Activated gamma-delta T cell treated with anti-CD3 and anti-CD28 coated beads, Interleukin-2, amount 50 U/mL, for 16 hours (primary cell): ENCODE results near the gene ANKH.
"Not testable (repeated sequence)": the region's sequence is repeated elsewhere in the genome, so short reads cannot be mapped to it uniquely, and the experiment has no call there.

Experiments
- DNase-seq: peaks from one replicate; pipeline ENCODE4 v3.0.0-alpha.2; 2020; ENCODE audit warnings: low read depth

ANKH gene

GRCh38 chr5:14854799-14855198 is 16.8 kb downstream of the ANKH start:
- no peak for DNase-seq

GRCh38 chr5:14853685-14854084 is 17.9 kb downstream of the ANKH start:
- DNase-seq: no peak

GRCh38 chr5:14852779-14853178 is 18.8 kb downstream of the ANKH start:
- DNase-seq: no peak

GRCh38 chr5:14851999-14852526 is 19.5 kb downstream of the ANKH start:
- DNase-seq: no peak

GRCh38 chr5:14851597-14851996 is 20.0 kb downstream of the ANKH start:
- no peak for DNase-seq

GRCh38 chr5:14851050-14851419 is 20.5 kb downstream of the ANKH start:
- no peak for DNase-seq

- DNase-seq: no peak
Observed at GRCh38 chr5:14850419-14851049, 21.0 kb downstream of the ANKH start.

- no peak for DNase-seq
Observed at GRCh38 chr5:14849516-14850294, 21.9 kb downstream of the ANKH start.

- not testable (repeated sequence) for DNase-seq
Observed at GRCh38 chr5:14848942-14849341, 22.6 kb downstream of the ANKH start.

- DNase-seq: no peak
Observed at GRCh38 chr5:14848385-14848784, 23.2 kb downstream of the ANKH start.

- no peak for DNase-seq
Observed at GRCh38 chr5:14847471-14847870, 24.1 kb downstream of the ANKH start.

- DNase-seq: no peak
Observed at GRCh38 chr5:14842117-14842516, 29.5 kb downstream of the ANKH start.

- DNase-seq: no peak
Observed at GRCh38 chr5:14840624-14841023, 31.0 kb downstream of the ANKH start.

- no peak for DNase-seq
Observed at GRCh38 chr5:14838396-14839319, 32.9 kb downstream of the ANKH start.

- not testable (repeated sequence) for DNase-seq
Observed at GRCh38 chr5:14837423-14838122, 34.0 kb downstream of the ANKH start.

GRCh38 chr5:14834584-14835550 is 36.7 kb downstream of the ANKH start:
- DNase-seq: no peak

GRCh38 chr5:14834062-14834461 is 37.5 kb downstream of the ANKH start:
- no peak for DNase-seq

GRCh38 chr5:14831006-14831338 is 40.6 kb downstream of the ANKH start:
- DNase-seq: no peak

GRCh38 chr5:14830210-14831005 is 41.2 kb downstream of the ANKH start:
- no peak for DNase-seq

GRCh38 chr5:14829396-14829795 is 42.2 kb downstream of the ANKH start:
- no peak for DNase-seq
